GM18861 (cell line): Measurements from ENCODE around the gene SLC25A26.

ENCODE experiments used
- ATAC-seq: cut with Tn5 transposase; IDR thresholded peaks from one replicate; pipeline ENCODE4 v1.9.1; 2021; ENCODE audit not compliant: unreplicated experiment

Gene SLC25A26, protein sequence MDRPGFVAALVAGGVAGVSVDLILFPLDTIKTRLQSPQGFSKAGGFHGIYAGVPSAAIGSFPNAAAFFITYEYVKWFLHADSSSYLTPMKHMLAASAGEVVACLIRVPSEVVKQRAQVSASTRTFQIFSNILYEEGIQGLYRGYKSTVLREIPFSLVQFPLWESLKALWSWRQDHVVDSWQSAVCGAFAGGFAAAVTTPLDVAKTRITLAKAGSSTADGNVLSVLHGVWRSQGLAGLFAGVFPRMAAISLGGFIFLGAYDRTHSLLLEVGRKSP

GRCh38 chr3:66220602-66221377 lies at the start of gene SLC25A26:
Gene SLC25A26, plus strand, starts transcription at chr3:66221001. Its CDS starts 94 bp downstream, at chr3:66221095.
- peak; percentile 97 for ATAC-seq

GRCh38 chr3:66172394-66172793 lies 48.4 kb upstream of the SLC25A26 start:
- no peak for ATAC-seq

- ATAC-seq: no peak
Observed at GRCh38 chr3:66177026-66177425, 43.8 kb upstream of the SLC25A26 start.

- ATAC-seq: no peak
Observed at GRCh38 chr3:66178206-66178605, 42.6 kb upstream of the SLC25A26 start.

DNA sequence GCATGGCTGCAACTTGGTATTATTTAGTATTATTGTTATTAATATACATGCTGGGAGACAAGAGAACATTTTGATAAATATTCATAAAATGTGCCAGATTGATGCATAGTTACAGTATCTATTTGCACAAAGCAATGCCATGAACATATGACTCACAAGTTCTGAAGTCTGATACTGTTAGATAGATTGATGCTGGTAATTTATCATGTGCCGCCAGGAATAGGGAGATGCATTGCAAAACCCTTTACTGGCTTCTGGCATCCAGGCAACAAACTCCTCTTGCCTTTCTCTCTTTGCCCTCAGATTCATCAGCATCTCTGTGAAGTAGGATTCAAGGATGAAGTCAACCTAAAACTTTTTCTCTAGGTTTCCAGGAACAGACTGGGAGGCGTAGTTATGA lies 41.0 kb upstream of the SLC25A26 start:
- no peak for ATAC-seq

DNA sequence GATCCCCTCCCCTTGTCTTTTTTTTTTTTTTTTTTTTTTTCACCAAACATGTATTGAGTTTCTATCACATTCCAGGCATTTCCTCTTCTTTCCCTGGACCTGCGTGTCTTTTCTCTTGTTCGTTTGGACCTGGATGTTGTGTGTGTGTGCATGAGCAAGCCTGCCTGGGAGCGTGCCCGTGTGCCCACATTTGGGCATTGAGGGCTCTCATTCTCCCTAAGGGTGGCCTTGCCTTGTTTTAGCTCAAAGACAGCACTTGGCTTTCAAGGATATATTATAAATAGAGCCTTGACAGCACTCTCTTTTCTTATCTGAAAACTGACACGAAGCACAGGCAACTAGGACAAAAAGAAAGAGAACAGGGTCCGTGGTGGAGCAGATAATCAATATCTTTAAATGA lies 39.0 kb upstream of the SLC25A26 start:
- no peak for ATAC-seq

DNA sequence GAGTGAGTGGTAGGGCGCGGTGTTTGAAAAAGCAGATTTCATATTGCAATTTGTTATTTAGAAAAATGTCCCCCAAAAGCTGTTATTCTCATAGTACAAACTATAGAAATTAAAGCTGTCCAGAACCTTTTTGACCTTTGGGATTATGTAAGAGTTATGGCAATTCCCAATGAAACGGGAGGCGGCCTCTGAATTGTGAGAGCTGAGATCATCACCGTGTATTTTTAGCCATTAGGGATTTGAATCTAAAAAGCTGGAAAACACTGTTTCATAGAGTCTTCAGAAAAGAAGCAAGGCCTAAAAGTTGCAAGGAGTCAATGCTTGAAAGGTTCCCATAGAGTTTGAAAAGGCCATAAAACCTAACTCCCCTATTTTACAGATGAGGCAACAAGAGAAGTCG lies 38.6 kb upstream of the SLC25A26 start:
- no peak for ATAC-seq

- no peak for ATAC-seq
Observed at GRCh38 chr3:66186545-66186944, 34.3 kb upstream of the SLC25A26 start.

GRCh38 chr3:66195347-66195783 lies 25.4 kb upstream of the SLC25A26 start:
- no peak for ATAC-seq

DNA sequence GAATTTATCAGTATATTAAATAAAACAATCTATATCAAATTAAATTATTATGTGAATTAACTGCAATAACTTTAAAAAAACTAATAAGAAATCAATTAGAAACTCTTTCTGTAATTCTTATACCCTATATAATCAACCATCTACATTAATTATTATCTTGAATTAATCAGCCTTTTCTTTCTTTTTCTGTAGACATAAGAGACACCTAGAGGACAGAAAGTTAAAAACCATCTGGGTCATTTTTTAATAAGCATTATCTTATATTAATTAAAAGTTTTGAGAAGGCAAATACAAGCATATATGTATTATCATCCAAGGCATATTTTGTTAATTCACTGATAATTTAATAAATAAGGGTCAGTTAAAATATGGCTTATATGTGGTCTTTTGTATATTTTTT lies 24.2 kb upstream of the SLC25A26 start:
- no peak for ATAC-seq

DNA sequence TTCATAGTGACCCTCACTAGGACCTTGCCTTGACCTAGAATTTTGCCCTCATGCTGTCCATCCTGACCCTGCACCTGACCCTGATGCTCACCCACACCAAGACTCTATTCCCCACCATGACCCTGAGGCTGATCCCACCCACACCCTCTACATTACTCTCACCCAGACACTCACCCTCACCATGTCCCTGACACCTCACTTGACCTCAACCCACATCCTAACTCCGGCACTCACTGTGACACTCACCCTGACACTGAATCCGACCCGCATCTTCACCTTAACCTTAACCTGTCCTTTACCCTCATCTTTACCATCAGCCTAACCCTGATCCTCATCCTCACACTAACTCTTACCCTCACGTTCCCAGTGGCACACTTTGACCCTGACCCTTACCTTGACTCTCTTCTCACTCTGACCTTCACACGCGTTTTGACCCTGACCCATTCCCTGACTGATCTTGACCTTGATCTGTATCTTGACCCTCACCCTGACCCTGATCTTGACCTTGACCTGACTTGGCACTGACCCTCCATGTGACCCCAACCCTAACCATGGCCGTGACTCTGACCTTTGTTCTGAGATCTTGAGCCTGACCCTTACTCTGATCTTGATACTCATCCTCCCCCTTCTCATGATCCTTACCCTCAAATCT lies 22.2 kb upstream of the SLC25A26 start:
- ATAC-seq: no peak

DNA sequence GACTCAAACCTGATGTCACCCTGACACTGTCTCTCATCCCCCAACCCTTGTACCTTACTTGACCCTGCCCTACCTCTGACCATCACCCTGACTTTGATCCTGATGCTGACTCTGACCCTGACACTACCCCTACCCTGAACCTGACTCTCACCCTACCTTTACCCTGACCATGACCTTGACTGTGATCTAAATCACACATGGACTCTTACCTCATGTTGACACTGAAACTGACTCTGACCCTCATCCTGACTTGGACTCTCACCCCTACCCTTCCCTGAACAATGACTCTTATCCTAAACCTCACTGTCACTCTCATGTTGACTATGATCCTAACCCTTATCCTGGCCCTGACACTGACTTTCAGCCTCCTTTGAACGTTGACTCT lies 21.7 kb upstream of the SLC25A26 start:
- no peak for ATAC-seq

- ATAC-seq: no peak
Observed at GRCh38 chr3:66200147-66200546, 20.7 kb upstream of the SLC25A26 start.

- no peak for ATAC-seq
Observed at GRCh38 chr3:66200786-66201185, 20.0 kb upstream of the SLC25A26 start.

DNA sequence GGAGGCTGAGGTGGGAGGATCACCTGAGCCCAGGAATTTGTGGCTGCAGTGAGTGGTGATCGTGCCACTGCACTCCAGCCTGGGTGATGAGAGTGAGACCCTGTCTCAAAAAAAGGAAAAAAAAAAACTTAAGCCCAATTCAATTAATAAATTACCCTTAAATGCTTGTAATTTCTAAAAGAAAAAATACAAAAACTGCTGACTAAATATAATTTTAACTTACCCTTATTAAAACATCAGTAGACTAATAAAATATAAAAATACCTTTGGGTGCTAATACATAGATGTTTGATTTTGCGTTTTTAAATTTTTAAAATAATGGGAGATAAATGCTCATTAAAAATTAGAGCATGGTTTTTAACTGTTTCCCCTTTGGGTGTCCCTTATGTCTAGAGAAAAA lies 17.5 kb upstream of the SLC25A26 start:
- no peak for ATAC-seq

DNA sequence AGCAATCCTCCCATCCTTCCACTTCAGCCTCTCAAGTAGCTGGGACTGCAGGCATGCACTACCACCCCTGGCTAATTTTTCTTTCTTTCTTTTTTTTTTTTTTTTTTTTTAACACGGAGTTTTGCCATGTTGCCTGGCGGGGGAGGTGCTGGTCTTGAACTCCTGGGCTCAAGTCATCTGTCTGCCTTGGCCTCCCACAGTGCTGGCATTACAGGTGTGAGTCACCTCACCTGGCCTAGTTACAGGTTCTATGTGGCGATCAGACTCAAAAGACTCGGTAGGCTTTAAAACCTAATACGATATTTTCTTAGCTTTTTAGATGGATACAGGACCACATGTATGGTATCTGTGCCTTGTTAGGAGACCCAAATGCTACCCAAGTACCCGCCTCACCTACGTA lies 14.0 kb upstream of the SLC25A26 start:
- no peak for ATAC-seq

GRCh38 chr3:66208189-66208588 lies 12.6 kb upstream of the SLC25A26 start:
- ATAC-seq: no peak

DNA sequence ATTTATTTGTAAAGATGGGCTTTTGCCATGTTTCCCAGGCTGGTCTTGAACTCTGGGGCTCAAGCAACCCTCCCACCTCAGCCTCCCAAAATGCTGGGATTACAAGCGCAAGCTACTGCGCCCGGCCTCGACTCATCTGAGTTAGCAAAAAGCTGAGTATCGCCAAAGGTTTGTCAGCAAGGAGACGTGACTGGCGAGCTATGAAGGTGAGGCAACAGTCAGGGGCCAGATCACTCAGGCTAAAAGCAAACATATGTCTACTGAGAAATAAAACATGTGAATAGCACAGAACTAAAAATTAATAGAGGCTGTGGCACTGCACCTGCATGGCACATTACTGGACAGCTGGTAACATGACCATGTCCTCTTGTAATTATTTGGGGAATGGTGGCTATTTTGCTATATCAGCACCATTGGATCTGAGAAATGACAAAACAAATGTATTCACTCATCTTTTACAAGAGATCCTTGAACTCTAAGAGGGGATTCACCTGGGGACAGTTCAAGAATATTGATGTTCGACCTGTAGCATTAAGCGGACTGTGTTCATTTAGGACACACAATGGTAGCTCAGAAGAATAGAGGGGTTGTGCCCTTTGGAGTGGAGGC lies 10.0 kb upstream of the SLC25A26 start:
- no peak for ATAC-seq

DNA sequence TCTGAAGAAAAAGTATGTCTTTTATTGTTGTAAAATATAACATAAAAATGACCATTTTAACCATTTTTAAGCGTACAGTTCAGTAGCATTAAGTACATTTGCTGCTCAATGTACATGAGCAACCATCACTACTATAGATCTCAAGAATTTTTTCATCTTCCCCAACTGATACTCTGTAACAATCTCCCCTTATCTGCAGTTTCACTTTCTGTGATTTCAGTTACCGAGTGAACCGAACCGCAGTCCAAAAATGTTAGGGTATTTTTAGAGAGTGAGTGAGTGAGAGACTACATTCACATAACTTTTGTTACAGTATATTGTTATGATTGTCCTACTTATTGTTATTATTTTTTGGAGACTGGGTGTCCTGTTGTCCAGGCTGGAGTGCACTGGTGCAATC lies 9.0 kb upstream of the SLC25A26 start:
- ATAC-seq: no peak

DNA sequence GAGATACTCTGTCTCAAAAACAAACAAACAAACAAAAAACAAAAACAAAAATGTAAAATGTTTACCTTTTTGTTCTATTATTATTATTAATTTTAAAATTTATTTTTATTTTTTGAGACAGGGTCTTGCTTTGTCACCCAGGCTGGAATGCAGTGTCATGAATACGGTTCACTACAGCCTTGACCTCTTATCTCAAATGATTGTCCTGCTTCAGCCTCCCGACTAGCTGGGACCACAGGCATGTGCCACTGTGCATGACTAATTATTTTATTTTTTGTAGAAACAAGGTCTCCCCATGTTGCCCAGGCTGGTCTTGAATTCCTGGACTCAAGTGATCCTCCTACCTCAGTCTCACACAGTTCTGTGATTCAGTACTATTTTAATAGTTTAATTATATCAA lies 5.7 kb upstream of the SLC25A26 start:
- ATAC-seq: no peak

- no peak for ATAC-seq
Observed at GRCh38 chr3:66220066-66220465, 735 bp upstream of the SLC25A26 start.

GRCh38 chr3:66224220-66224619 lies 3.4 kb downstream of the SLC25A26 start:
- ATAC-seq: no peak
